HCT116 (cell line): ENCODE results near the gene SH2B3. TPM values are rescaled to one million over a fixed set of nuclear protein-coding genes. Genes with fewer than 3 reads are reported as not detected.

Experiments used
- ATAC-seq: fragments of 200-7000 bp; cut with Tn5 transposase; 2 replicates; pipeline ENCODE4 v1.9.1; 2020; ENCODE audit warnings: mild to moderate bottlenecking, moderate library complexity
- BruUV-seq: library from RNA; stranded (reverse); fragments of 400-500 nt; replicated peaks from 2 replicates; lab custom pipeline; 2021; lab: Mats Ljungman, UMichigan
- CTCF ChIA-PET: fragments of 300-600 bp; sonication (Branson Sonifier 250); formaldehyde crosslinking; loops from one replicate; lab custom pipeline; 2021; ENCODE audit warnings: antibody characterized with exemption; lab: Charles Lee
- POLR2A ChIA-PET: fragments of 300-600, 350-600 bp; sonication (Branson Sonifier 250); formaldehyde crosslinking; loops from one replicate; lab custom pipeline; 2021; ENCODE audit warnings: antibody characterized with exemption; lab: Charles Lee
- RAD21 ChIA-PET, 2 experiments: fragments of 300-600 bp; sonication (Branson Sonifier 250); formaldehyde crosslinking; loops; one replicate each; lab custom pipeline; 2023; ENCODE audit warnings: low total read pairs in 2 of 2; ENCODE audit not compliant: uncharacterized antibody in 2 of 2, unreplicated experiment in 2 of 2, low non-redundant PET in 1 of 2; lab: Charles Lee
- DNase-seq: peaks from one replicate; pipeline ENCODE4 v3.0.0-alpha.2; 2010; ENCODE audit warnings: low read depth, low spot score
- H2AFZ ChIP-seq: fragments of 200-600 bp; shearing (Covaris generic), sonication (generic); 2 replicates; pipeline ENCODE4 v1.6.1; 2017; ENCODE audit warnings: low read depth, mixed run types, mixed read lengths, antibody characterized with exemption, low read length; ENCODE audit not compliant: poor library complexity, severe bottlenecking
- H3K27ac ChIP-seq: 2 replicates; pipeline ENCODE4 v1.5.1; 2012; ENCODE audit warnings: low read depth, low read length
- H3K27me3 ChIP-seq: fragments of 200-600 bp; sonication (generic); 2 replicates; pipeline ENCODE4 v1.6.1; 2016; ENCODE audit warnings: mixed run types, low read length, mixed read lengths; ENCODE audit not compliant: insufficient read depth
- H3K36me3 ChIP-seq, 2 experiments: fragments of 200-500 bp in 1 of 2; fragments of 200-600 bp in 1 of 2; sonication (Bioruptor generic) in 1 of 2; sonication (generic) in 1 of 2; 2 replicates each; pipeline versions ENCODE4 v1.5.1 to v1.6.1; 2014 to 2016; ENCODE audit warnings: low read length in 2 of 2, inconsistent platforms in 1 of 2, mixed read lengths in 1 of 2, mixed run types in 1 of 2; ENCODE audit not compliant: insufficient read depth in 2 of 2, control insufficient read depth in 1 of 2
- H3K4me1 ChIP-seq, 2 experiments: fragments of 200-600 bp in 1 of 2; sonication (generic) in 1 of 2; 2 replicates each; pipeline versions ENCODE4 v1.5.1 to v1.6.1; 2012 to 2017; ENCODE audit warnings: low read length in 2 of 2, inconsistent platforms in 1 of 2, mild to moderate bottlenecking in 1 of 2, mixed read lengths in 1 of 2, mixed run types in 1 of 2, moderate library complexity in 1 of 2; ENCODE audit not compliant: insufficient read depth in 2 of 2, control insufficient read depth in 1 of 2
- H3K4me2 ChIP-seq: fragments of 200-600 bp; sonication (generic); 2 replicates; pipeline ENCODE4 v1.6.1; 2017; ENCODE audit warnings: mixed run types, low read length, mixed read lengths
- H3K4me3 ChIP-seq, 2 experiments: fragments of 200-600 bp in 1 of 2; sonication (generic) in 1 of 2; replicated peaks in 1 of 2; 2 replicates each; pipeline ENCODE4 v1.5.1; 2011 to 2016; ENCODE audit warnings: low read length in 2 of 2, control low read depth in 1 of 2, low read depth in 1 of 2, mild to moderate bottlenecking in 1 of 2, mixed read lengths in 1 of 2, mixed run types in 1 of 2
- H3K79me2 ChIP-seq: fragments of 200-600 bp; sonication (generic); 2 replicates; pipeline ENCODE4 v1.6.1; 2017; ENCODE audit warnings: mild to moderate bottlenecking, mixed run types, low read length, moderate library complexity, mixed read lengths; ENCODE audit not compliant: insufficient read depth
- H3K9ac ChIP-seq: fragments of 200-600 bp; sonication (generic); 2 replicates; pipeline ENCODE4 v1.6.1; 2016; ENCODE audit warnings: low read length, mixed read lengths
- H3K9me2 ChIP-seq: fragments of 200-600 bp; sonication (generic), shearing (Covaris generic); 2 replicates; pipeline ENCODE4 v1.6.1; 2017; ENCODE audit warnings: mixed run types, mild to moderate bottlenecking, moderate library complexity; ENCODE audit not compliant: insufficient read depth
- H3K9me3 ChIP-seq, 2 experiments: fragments of 200-500 bp in 1 of 2; fragments of 200-600 bp in 1 of 2; sonication (Bioruptor generic) in 1 of 2; sonication (generic) in 1 of 2; 2 replicates each; pipeline ENCODE4 v1.6.1; 2014 to 2017; ENCODE audit warnings: low read length in 2 of 2, mixed read lengths in 2 of 2, inconsistent platforms in 1 of 2, low read depth in 1 of 2, mild to moderate bottlenecking in 1 of 2, mixed run types in 1 of 2, moderate library complexity in 1 of 2; ENCODE audit not compliant: control insufficient read depth in 1 of 2, insufficient read depth in 1 of 2
- H4K20me1 ChIP-seq: fragments of 200-600 bp; sonication (generic), shearing (Covaris generic); 2 replicates; pipeline ENCODE4 v1.6.1; 2017; ENCODE audit warnings: mixed run types, mild to moderate bottlenecking, moderate library complexity; ENCODE audit not compliant: insufficient read depth
- CBX3 ChIP-seq: IDR thresholded peaks from 2 replicates; pipeline ENCODE4 v1.6.1; 2012; ENCODE audit warnings: low read depth
- CEBPB ChIP-seq: IDR thresholded peaks from 2 replicates; pipeline ENCODE4 v1.6.1; 2012; ENCODE audit warnings: low read depth
- EGR1 ChIP-seq: IDR thresholded peaks from 2 replicates; pipeline ENCODE4 v1.6.1; 2012; ENCODE audit warnings: low read depth
- ELF1 ChIP-seq: IDR thresholded peaks from 2 replicates; pipeline ENCODE4 v1.6.1; 2012; ENCODE audit warnings: low read depth, borderline replicate concordance
- EZH2 ChIP-seq: fragments of 200-600 bp; sonication (generic); IDR thresholded peaks from 2 replicates; pipeline ENCODE4 v1.6.1; 2017; ENCODE audit warnings: antibody characterized with exemption, mixed run types
- FOSL1 ChIP-seq: IDR thresholded peaks from 2 replicates; pipeline ENCODE4 v1.6.1; 2012; ENCODE audit warnings: low read depth
- POLR2A ChIP-seq: IDR thresholded peaks from 2 replicates; pipeline ENCODE4 v1.7.0; 2011; ENCODE audit warnings: borderline replicate concordance; ENCODE audit not compliant: insufficient read depth, insufficient read length; ENCODE audit errors: extremely low read depth
- POLR2AphosphoS5 ChIP-seq: IDR thresholded peaks from 2 replicates; pipeline ENCODE4 v1.6.1; 2011; ENCODE audit warnings: mild to moderate bottlenecking, low read depth, low read length, moderate library complexity
- SP1 ChIP-seq: IDR thresholded peaks from 2 replicates; pipeline ENCODE4 v1.6.1; 2012; ENCODE audit warnings: low read depth
- SRF ChIP-seq: IDR thresholded peaks from 2 replicates; pipeline ENCODE4 v1.6.1; 2012; ENCODE audit warnings: low read depth
- YY1 ChIP-seq: IDR thresholded peaks from 2 replicates; pipeline ENCODE4 v1.6.1; 2011; ENCODE audit warnings: low read length, low read depth, moderate library complexity, mild to moderate bottlenecking; ENCODE audit not compliant: insufficient replicate concordance; ENCODE audit errors: extremely low read depth
- ZFX ChIP-seq: fragments of 450-650 bp; IDR thresholded peaks from 2 replicates; pipeline ENCODE4 v1.6.1; 2017
- ZNF274 ChIP-seq: fragments of 200-500 bp; sonication (Bioruptor generic); IDR thresholded peaks from 2 replicates; pipeline ENCODE4 v1.6.1; 2014; ENCODE audit warnings: mild to moderate bottlenecking, low read depth, low read length, inconsistent platforms
- intact Hi-C: fragments of 100-400 bp; cut with micrococcal nuclease; formaldehyde crosslinking; loops from 2 replicates; pipeline ENCODE4 v1.10.0; 2022
- total RNA-seq: library from RNA; stranded (reverse); gene quantifications from one replicate; pipeline ENCODE4 v1.2.1, GENCODE V29; 2021; ENCODE audit not compliant: unreplicated experiment
- TF ChIP-seq, protein P1 (sequence below): IDR thresholded peaks from 2 replicates; pipeline ENCODE4 v1.6.1; 2012
- TF ChIP-seq, protein P2 (sequence below): IDR thresholded peaks from 2 replicates; pipeline ENCODE4 v1.6.1; 2011; ENCODE audit warnings: mild to moderate bottlenecking, low read length, moderate library complexity; ENCODE audit not compliant: insufficient replicate concordance; ENCODE audit errors: extremely low read depth
- TF ChIP-seq, protein P3 (sequence below), 3 experiments: fragments of 200-600 bp in 1 of 3; sonication (generic) in 1 of 3; IDR thresholded peaks in 2 of 3; conservative IDR thresholded peaks in 1 of 3; 2 replicates each; pipeline ENCODE4 v1.5.1; 2012 to 2017; ENCODE audit warnings: low read depth in 2 of 3, low read length in 2 of 3, antibody characterized with exemption in 1 of 3, borderline replicate concordance in 1 of 3, control low read depth in 1 of 3, mild to moderate bottlenecking in 1 of 3, mixed read lengths in 1 of 3, mixed run types in 1 of 3, moderate library complexity in 1 of 3; ENCODE audit not compliant: insufficient read depth in 1 of 3

Gene SH2B3
- total RNA-seq, 1 experiment from 2014 or later: 17.3 TPM

GRCh38 chr12:111435661-111436201 lies 30.0 kb downstream of the SH2B3 start:
- Histone ChIP-seq H3K27me3 (no peaks in the 10 kb centered on the region), H3K4me3 (no peak overlapping the region), H3K36me3 (no peaks in the 10 kb centered on the region), H3K4me1 (peaks cover 0 to 25% of the 10 kb centered on the region in 2 experiments; a peak in 1 of 4 replicates), H3K9ac (no peak overlapping the region), H3K9me2 (no peaks in the 10 kb centered on the region), H4K20me1 (no peaks in the 10 kb centered on the region), H2AFZ (no peak overlapping the region), H3K27ac (no peak overlapping the region), H3K4me2 (no peak overlapping the region), H3K79me2 (no peaks in the 10 kb centered on the region; the same call in 1 of the 2 replicates), H3K9me3 (no peaks in the 10 kb centered on the region)
- BruUV-seq: no TSS peak
- ChIA-PET POLR2A (no interaction called here), CTCF (interaction anchor here (1.5 kb wide), 1 partner anchor 16 kb away, joined by 5 read pairs; no protein-coding TSS in a partner anchor), RAD21 (no interaction called here)
- TF ChIP-seq POLR2AphosphoS5: no peak
- no peak for TF ChIP-seq SRF
- no peak for TF ChIP-seq SP1
- TF ChIP-seq ELF1: no peak
- TF ChIP-seq, protein P1, sequence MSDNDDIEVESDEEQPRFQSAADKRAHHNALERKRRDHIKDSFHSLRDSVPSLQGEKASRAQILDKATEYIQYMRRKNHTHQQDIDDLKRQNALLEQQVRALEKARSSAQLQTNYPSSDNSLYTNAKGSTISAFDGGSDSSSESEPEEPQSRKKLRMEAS: no peak
- no peak for TF ChIP-seq YY1
- DNase-seq: no peak
- ATAC-seq: no peak
- intact Hi-C loops: no loop called here

DNA sequence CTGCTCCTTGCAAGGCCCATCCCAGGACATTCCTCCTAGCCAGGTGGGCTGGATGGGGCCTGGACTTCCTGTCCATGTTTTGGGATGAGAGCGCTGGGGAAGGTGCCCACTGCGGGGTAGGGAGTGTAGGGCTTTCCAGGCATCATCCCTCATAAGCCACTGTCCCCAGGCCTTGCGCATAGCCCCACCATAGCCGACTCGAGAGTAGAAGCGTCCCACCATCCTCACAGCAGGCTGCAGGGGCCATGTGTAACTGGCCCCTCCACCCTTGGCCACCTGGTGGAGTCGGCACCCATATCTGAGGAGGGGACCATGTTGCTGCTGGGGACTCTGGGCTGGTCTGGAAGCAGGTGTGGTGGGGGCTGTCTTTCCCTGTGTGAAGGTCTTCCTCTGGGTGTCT lies 30.5 kb downstream of the SH2B3 start:
- intact Hi-C loops: no loop called here
- Histone ChIP-seq H4K20me1 (no peaks in the 10 kb centered on the region), H3K4me2 (no peak overlapping the region), H3K79me2 (no peaks in the 10 kb centered on the region; the same call in 1 of the 2 replicates), H3K27ac (no peak overlapping the region), H3K36me3 (no peaks in the 10 kb centered on the region), H3K9me2 (no peaks in the 10 kb centered on the region), H3K4me3 (no peak overlapping the region), H3K9me3 (no peaks in the 10 kb centered on the region), H3K9ac (no peak overlapping the region), H3K27me3 (no peaks in the 10 kb centered on the region), H2AFZ (no peak overlapping the region), H3K4me1 (peaks cover 0 to 25% of the 10 kb centered on the region in 2 experiments; a peak in 1 of 4 replicates)
- CTCF ChIA-PET: no interaction called here
- DNase-seq (no peak), ATAC-seq (peak; percentile 22; the same call in 1 of the 2 replicates)
- RAD21 ChIA-PET: interaction anchor here in 1 of 2 experiments (0.6 kb wide), 1 partner anchor 1754 kb away, joined by 4 read pairs; no protein-coding TSS in a partner anchor
- no TSS peak for BruUV-seq
- POLR2A ChIA-PET: no interaction called here
- TF ChIP-seq CEBPB (no peak), POLR2A (no peak), POLR2AphosphoS5 (no peak), YY1 (no peak), EGR1 (no peak), EZH2 (no peak), FOSL1 (no peak), SP1 (no peak), ZFX (no peak), CBX3 (no peak), ZNF274 (no peak)
- TF ChIP-seq, protein P2, sequence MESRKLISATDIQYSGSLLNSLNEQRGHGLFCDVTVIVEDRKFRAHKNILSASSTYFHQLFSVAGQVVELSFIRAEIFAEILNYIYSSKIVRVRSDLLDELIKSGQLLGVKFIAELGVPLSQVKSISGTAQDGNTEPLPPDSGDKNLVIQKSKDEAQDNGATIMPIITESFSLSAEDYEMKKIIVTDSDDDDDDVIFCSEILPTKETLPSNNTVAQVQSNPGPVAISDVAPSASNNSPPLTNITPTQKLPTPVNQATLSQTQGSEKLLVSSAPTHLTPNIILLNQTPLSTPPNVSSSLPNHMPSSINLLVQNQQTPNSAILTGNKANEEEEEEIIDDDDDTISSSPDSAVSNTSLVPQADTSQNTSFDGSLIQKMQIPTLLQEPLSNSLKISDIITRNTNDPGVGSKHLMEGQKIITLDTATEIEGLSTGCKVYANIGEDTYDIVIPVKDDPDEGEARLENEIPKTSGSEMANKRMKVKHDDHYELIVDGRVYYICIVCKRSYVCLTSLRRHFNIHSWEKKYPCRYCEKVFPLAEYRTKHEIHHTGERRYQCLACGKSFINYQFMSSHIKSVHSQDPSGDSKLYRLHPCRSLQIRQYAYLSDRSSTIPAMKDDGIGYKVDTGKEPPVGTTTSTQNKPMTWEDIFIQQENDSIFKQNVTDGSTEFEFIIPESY: no peak
- TF ChIP-seq, protein P3, sequence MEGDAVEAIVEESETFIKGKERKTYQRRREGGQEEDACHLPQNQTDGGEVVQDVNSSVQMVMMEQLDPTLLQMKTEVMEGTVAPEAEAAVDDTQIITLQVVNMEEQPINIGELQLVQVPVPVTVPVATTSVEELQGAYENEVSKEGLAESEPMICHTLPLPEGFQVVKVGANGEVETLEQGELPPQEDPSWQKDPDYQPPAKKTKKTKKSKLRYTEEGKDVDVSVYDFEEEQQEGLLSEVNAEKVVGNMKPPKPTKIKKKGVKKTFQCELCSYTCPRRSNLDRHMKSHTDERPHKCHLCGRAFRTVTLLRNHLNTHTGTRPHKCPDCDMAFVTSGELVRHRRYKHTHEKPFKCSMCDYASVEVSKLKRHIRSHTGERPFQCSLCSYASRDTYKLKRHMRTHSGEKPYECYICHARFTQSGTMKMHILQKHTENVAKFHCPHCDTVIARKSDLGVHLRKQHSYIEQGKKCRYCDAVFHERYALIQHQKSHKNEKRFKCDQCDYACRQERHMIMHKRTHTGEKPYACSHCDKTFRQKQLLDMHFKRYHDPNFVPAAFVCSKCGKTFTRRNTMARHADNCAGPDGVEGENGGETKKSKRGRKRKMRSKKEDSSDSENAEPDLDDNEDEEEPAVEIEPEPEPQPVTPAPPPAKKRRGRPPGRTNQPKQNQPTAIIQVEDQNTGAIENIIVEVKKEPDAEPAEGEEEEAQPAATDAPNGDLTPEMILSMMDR (IDR thresholded peaks at IDR 0.05 in 2 of 3, conservative IDR thresholded peaks at IDR 0.05 in 1 of 3; ENCODE audit: borderline replicate concordance in 1 of 3, insufficient read depth in 1 of 3, low read depth in 2 of 3, low read length in 2 of 3): no peak
- TF ChIP-seq, protein P1: no peak
